DMS153 (cell line): ENCODE measurements around the gene PHC2.
A peak's percentile ranks its signal among the peaks of the same experiment; 100 is the strongest.

Experiments used
- DNase-seq: peaks from one replicate; lab custom pipeline; 2025; lab: John Stamatoyannopoulos, UW

Gene PHC2

GRCh38 chr1:33446590-33446989, 15.7 kb upstream of the PHC2 start:
- no peak for DNase-seq

- DNase-seq: no peak
These were observed 14.2 kb upstream of the PHC2 start for GRCh38 chr1:33445108-33445507.

- no peak for DNase-seq
These were observed 12.8 kb upstream of the PHC2 start for GRCh38 chr1:33443705-33444180.

GRCh38 chr1:33443080-33443704, 12.3 kb upstream of the PHC2 start:
- no peak for DNase-seq

GRCh38 chr1:33442141-33442540, 11.2 kb upstream of the PHC2 start:
- DNase-seq: no peak

GRCh38 chr1:33441088-33441745, 10.3 kb upstream of the PHC2 start:
- DNase-seq: peak; percentile 48

- DNase-seq: no peak
These were observed 8.8 kb upstream of the PHC2 start for GRCh38 chr1:33439662-33440061.

GRCh38 chr1:33438364-33439160, 7.7 kb upstream of the PHC2 start:
- DNase-seq: no peak

GRCh38 chr1:33436557-33437285, 5.8 kb upstream of the PHC2 start:
- DNase-seq: no peak

GRCh38 chr1:33435096-33435820, 4.4 kb upstream of the PHC2 start:
- no peak for DNase-seq

GRCh38 chr1:33434363-33434750, 3.5 kb upstream of the PHC2 start:
- DNase-seq: no peak

- DNase-seq: peak; percentile 29
These were observed 2.8 kb upstream of the PHC2 start for GRCh38 chr1:33433509-33434362.

GRCh38 chr1:33429856-33430691, 821 bp downstream of the PHC2 start:
- DNase-seq: no peak

GRCh38 chr1:33429332-33429731, 1.6 kb downstream of the PHC2 start:
- no peak for DNase-seq

GRCh38 chr1:33428661-33429060, 2.2 kb downstream of the PHC2 start:
- no peak for DNase-seq

- no peak for DNase-seq
These were observed 4.0 kb downstream of the PHC2 start for GRCh38 chr1:33426916-33427315.

- DNase-seq: no peak
These were observed 5.0 kb downstream of the PHC2 start for GRCh38 chr1:33425900-33426299.

- DNase-seq: no peak
These were observed 6.3 kb downstream of the PHC2 start for GRCh38 chr1:33424610-33425009.

GRCh38 chr1:33424205-33424604, 6.7 kb downstream of the PHC2 start:
- no peak for DNase-seq
